Liver (tissue), 9 donors: ENCODE measurements around the gene RARB. TPM values are rescaled to one million over a fixed set of nuclear protein-coding genes. Genes with fewer than 3 reads are reported as not detected.

Source experiments
- DNase-seq: peaks from one replicate; pipeline ENCODE4 v3.0.0-alpha.2; 2017; ENCODE audit warnings: low spot score
- H3K27ac ChIP-seq, 2 donors: one replicate each; pipeline ENCODE4 v1.7.0; 2013; ENCODE audit warnings: inconsistent platforms in 2 of 2, low read length in 2 of 2, control low read depth in 1 of 2, low read depth in 1 of 2, mild to moderate bottlenecking in 1 of 2
- H3K27me3 ChIP-seq, 4 donors: one replicate each; pipeline versions ENCODE4 v1.6.1 to v1.7.0; 2013; ENCODE audit warnings: low read length in 3 of 4, inconsistent platforms in 1 of 4, mild to moderate bottlenecking in 1 of 4, moderate library complexity in 1 of 4; ENCODE audit not compliant: control insufficient read depth in 4 of 4, insufficient read depth in 4 of 4
- H3K36me3 ChIP-seq, 4 donors: one replicate each; pipeline versions ENCODE4 v1.6.1 to v1.7.0; 2013; ENCODE audit warnings: low read length in 3 of 4, mild to moderate bottlenecking in 3 of 4, low read depth in 1 of 4, moderate library complexity in 1 of 4; ENCODE audit not compliant: control insufficient read depth in 4 of 4, insufficient read depth in 3 of 4
- H3K4me1 ChIP-seq, 4 donors: one replicate each; pipeline versions ENCODE4 v1.6.1 to v1.7.0; 2013; ENCODE audit warnings: low read length in 3 of 4, mild to moderate bottlenecking in 3 of 4, moderate library complexity in 1 of 4; ENCODE audit not compliant: control insufficient read depth in 4 of 4, insufficient read depth in 4 of 4
- H3K4me3 ChIP-seq, 3 donors: one replicate each; pipeline versions ENCODE4 v1.6.1 to v1.7.0; 2013; ENCODE audit warnings: low read length in 3 of 3, control low read depth in 1 of 3, low read depth in 1 of 3, mild to moderate bottlenecking in 1 of 3
- H3K9ac ChIP-seq, 2 donors: one replicate each; pipeline ENCODE4 v1.7.0; 2013; ENCODE audit warnings: low read length in 2 of 2, mild to moderate bottlenecking in 2 of 2, moderate library complexity in 2 of 2, control low read depth in 1 of 2, low read depth in 1 of 2
- H3K9me3 ChIP-seq, 4 donors: one replicate each; pipeline versions ENCODE4 v1.6.1 to v1.7.0; 2013; ENCODE audit warnings: low read length in 3 of 4; ENCODE audit not compliant: control insufficient read depth in 4 of 4
- EGR1 ChIP-seq, 2 donors: IDR thresholded peaks; 2 replicates each; pipeline ENCODE4 v1.6.1; 2016 to 2018; ENCODE audit warnings: antibody characterized with exemption in 2 of 2, low read depth in 2 of 2
- FOXA1 ChIP-seq: IDR thresholded peaks from 2 replicates; pipeline ENCODE4 v1.6.1; 2016; ENCODE audit warnings: antibody characterized with exemption
- FOXA2 ChIP-seq: IDR thresholded peaks from 2 replicates; pipeline ENCODE4 v1.6.1; 2016; ENCODE audit warnings: antibody characterized with exemption
- GABPA ChIP-seq, 2 donors: IDR thresholded peaks in 1 of 2; conservative IDR thresholded peaks in 1 of 2; 2 replicates each; pipeline ENCODE4 v1.6.1; 2016; ENCODE audit warnings: antibody characterized with exemption in 2 of 2, mild to moderate bottlenecking in 1 of 2, moderate library complexity in 1 of 2
- HNF4A ChIP-seq, 2 donors: conservative IDR thresholded peaks; 2 replicates each; pipeline ENCODE4 v1.6.1; 2016; ENCODE audit warnings: antibody characterized with exemption in 2 of 2, mild to moderate bottlenecking in 2 of 2
- HNF4G ChIP-seq: IDR thresholded peaks from 2 replicates; pipeline ENCODE4 v1.6.1; 2016; ENCODE audit warnings: antibody characterized with exemption
- JUND ChIP-seq, 2 donors: IDR thresholded peaks; 2 replicates each; pipeline ENCODE4 v1.6.1; 2016; ENCODE audit warnings: antibody characterized with exemption in 2 of 2
- NR2F2 ChIP-seq: IDR thresholded peaks from 2 replicates; pipeline ENCODE4 v1.6.1; 2016; ENCODE audit warnings: antibody characterized with exemption
- RAD21 ChIP-seq, 2 donors: IDR thresholded peaks; 2 replicates each; pipeline ENCODE4 v1.6.1; 2016; ENCODE audit warnings: antibody characterized with exemption in 2 of 2, mild to moderate bottlenecking in 2 of 2
- RXRA ChIP-seq, 2 donors: IDR thresholded peaks; 2 replicates each; pipeline ENCODE4 v1.6.1; 2017 to 2018; ENCODE audit warnings: antibody characterized with exemption in 2 of 2, mild to moderate bottlenecking in 1 of 2
- SP1 ChIP-seq: IDR thresholded peaks from 2 replicates; pipeline ENCODE4 v1.6.1; 2018; ENCODE audit warnings: antibody characterized with exemption, mild to moderate bottlenecking
- TAF1 ChIP-seq: conservative IDR thresholded peaks from 2 replicates; pipeline ENCODE4 v1.6.1; 2016; ENCODE audit warnings: antibody characterized with exemption, mild to moderate bottlenecking
- YY1 ChIP-seq: IDR thresholded peaks from 2 replicates; pipeline ENCODE4 v1.6.1; 2016; ENCODE audit warnings: antibody characterized with exemption, mild to moderate bottlenecking
- WGBS: extraction: QIAGEN DNeasy Blood & Tissue Kit; methylation state at CpG from one replicate; pipeline ENCODE4 v1.1.7; 2013; 5-methylcytosine and 5-hydroxymethylcytosine counted together
- polyA plus RNA-seq, 2 donors: library from polyadenylated mRNA; stranded (reverse) in 1 of 2; unstranded in 1 of 2; fragments of 200-250 nt in 1 of 2; fragments of >200 nt in 1 of 2; fragmentation: Nextera tagmentation in 1 of 2; extraction: Ambion mirVana in 1 of 2; gene quantifications; one replicate each; pipeline versions ENCODE4 v1.2.1 to v1.2.3, GENCODE V29; 2013 to 2015
- total RNA-seq, 2 donors: library from RNA; depleted of rRNA; stranded (reverse); fragments of >200 nt; gene quantifications; one replicate each; pipeline ENCODE4 v1.2.3, GENCODE V29; 2014
- TF ChIP-seq, protein P1 (sequence below): IDR thresholded peaks from 2 replicates; pipeline ENCODE4 v1.6.1; 2016; ENCODE audit warnings: antibody characterized with exemption, mild to moderate bottlenecking
- TF ChIP-seq, protein P2 (sequence below): IDR thresholded peaks from 2 replicates; pipeline ENCODE4 v1.6.1; 2016; ENCODE audit warnings: antibody characterized with exemption
- TF ChIP-seq, protein P3 (sequence below): IDR thresholded peaks from 2 replicates; pipeline ENCODE4 v1.6.1; 2016; ENCODE audit warnings: antibody characterized with exemption
- TF ChIP-seq, protein P4 (sequence below): IDR thresholded peaks from 2 replicates; pipeline ENCODE4 v1.6.1; 2016; ENCODE audit warnings: antibody characterized with exemption
- TF ChIP-seq, protein P5 (sequence below): fragments of 150-350 bp; IDR thresholded peaks from 2 replicates; pipeline ENCODE4 v1.5.1; 2017; ENCODE audit warnings: improper control_type of control experiment, low read depth, low read length; ENCODE audit not compliant: missing input control
- donor health status: healthy.
- donor health status: healthy.
- donor health status: healthy.
- donor health status: healthy.
- donor health status: healthy.

The RARB gene
- total and polyA plus RNA-seq, 4 donors = 2.1 to 3.3 (median 2.3) TPM

DNA sequence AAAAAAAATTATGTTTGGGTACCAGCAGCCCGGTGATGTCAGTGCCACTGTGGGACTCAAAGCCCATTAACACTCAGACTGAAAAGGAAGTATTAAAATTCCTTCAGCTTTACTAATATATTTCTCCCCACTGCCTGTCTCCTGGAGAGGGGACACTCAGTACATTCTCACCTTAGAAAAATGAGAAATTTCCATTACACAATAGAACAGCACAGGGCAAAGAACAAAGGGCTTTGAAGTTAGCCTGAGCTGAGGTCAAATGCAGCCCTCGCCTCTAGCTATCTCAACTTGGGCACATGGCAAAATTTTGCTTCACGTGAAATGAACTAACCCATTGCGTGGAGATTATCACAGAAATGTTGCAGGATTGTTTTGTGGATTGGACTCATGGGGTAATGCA, 80.8 kb downstream of the RARB start:
- TF ChIP-seq, protein P1, sequence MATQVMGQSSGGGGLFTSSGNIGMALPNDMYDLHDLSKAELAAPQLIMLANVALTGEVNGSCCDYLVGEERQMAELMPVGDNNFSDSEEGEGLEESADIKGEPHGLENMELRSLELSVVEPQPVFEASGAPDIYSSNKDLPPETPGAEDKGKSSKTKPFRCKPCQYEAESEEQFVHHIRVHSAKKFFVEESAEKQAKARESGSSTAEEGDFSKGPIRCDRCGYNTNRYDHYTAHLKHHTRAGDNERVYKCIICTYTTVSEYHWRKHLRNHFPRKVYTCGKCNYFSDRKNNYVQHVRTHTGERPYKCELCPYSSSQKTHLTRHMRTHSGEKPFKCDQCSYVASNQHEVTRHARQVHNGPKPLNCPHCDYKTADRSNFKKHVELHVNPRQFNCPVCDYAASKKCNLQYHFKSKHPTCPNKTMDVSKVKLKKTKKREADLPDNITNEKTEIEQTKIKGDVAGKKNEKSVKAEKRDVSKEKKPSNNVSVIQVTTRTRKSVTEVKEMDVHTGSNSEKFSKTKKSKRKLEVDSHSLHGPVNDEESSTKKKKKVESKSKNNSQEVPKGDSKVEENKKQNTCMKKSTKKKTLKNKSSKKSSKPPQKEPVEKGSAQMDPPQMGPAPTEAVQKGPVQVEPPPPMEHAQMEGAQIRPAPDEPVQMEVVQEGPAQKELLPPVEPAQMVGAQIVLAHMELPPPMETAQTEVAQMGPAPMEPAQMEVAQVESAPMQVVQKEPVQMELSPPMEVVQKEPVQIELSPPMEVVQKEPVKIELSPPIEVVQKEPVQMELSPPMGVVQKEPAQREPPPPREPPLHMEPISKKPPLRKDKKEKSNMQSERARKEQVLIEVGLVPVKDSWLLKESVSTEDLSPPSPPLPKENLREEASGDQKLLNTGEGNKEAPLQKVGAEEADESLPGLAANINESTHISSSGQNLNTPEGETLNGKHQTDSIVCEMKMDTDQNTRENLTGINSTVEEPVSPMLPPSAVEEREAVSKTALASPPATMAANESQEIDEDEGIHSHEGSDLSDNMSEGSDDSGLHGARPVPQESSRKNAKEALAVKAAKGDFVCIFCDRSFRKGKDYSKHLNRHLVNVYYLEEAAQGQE = no peak
- TF ChIP-seq JUND (IDR thresholded peaks at IDR 0.05) = no peak
- TF ChIP-seq, protein P2, sequence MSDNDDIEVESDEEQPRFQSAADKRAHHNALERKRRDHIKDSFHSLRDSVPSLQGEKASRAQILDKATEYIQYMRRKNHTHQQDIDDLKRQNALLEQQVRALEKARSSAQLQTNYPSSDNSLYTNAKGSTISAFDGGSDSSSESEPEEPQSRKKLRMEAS = peak; percentile 29
- no peak for TF ChIP-seq YY1
- TF ChIP-seq HNF4A (conservative IDR thresholded peaks at IDR 0.05) = peak in 1 of 2 donors; percentile 73
- TF ChIP-seq NR2F2 = no peak
- TF ChIP-seq, protein P3, sequence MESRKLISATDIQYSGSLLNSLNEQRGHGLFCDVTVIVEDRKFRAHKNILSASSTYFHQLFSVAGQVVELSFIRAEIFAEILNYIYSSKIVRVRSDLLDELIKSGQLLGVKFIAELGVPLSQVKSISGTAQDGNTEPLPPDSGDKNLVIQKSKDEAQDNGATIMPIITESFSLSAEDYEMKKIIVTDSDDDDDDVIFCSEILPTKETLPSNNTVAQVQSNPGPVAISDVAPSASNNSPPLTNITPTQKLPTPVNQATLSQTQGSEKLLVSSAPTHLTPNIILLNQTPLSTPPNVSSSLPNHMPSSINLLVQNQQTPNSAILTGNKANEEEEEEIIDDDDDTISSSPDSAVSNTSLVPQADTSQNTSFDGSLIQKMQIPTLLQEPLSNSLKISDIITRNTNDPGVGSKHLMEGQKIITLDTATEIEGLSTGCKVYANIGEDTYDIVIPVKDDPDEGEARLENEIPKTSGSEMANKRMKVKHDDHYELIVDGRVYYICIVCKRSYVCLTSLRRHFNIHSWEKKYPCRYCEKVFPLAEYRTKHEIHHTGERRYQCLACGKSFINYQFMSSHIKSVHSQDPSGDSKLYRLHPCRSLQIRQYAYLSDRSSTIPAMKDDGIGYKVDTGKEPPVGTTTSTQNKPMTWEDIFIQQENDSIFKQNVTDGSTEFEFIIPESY = no peak
- TF ChIP-seq RXRA (IDR thresholded peaks at IDR 0.05) = peak in 1 of 2 donors; percentile 78
- TF ChIP-seq, protein P4, sequence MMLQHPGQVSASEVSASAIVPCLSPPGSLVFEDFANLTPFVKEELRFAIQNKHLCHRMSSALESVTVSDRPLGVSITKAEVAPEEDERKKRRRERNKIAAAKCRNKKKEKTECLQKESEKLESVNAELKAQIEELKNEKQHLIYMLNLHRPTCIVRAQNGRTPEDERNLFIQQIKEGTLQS = no peak
- TF ChIP-seq, protein P5, sequence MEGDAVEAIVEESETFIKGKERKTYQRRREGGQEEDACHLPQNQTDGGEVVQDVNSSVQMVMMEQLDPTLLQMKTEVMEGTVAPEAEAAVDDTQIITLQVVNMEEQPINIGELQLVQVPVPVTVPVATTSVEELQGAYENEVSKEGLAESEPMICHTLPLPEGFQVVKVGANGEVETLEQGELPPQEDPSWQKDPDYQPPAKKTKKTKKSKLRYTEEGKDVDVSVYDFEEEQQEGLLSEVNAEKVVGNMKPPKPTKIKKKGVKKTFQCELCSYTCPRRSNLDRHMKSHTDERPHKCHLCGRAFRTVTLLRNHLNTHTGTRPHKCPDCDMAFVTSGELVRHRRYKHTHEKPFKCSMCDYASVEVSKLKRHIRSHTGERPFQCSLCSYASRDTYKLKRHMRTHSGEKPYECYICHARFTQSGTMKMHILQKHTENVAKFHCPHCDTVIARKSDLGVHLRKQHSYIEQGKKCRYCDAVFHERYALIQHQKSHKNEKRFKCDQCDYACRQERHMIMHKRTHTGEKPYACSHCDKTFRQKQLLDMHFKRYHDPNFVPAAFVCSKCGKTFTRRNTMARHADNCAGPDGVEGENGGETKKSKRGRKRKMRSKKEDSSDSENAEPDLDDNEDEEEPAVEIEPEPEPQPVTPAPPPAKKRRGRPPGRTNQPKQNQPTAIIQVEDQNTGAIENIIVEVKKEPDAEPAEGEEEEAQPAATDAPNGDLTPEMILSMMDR = no peak
- TF ChIP-seq FOXA1 = no peak
- no peak for TF ChIP-seq FOXA2
- no peak for TF ChIP-seq SP1
- peak in 1 of 2 donors; percentile 15 for TF ChIP-seq RAD21 (IDR thresholded peaks at IDR 0.05)
- TF ChIP-seq TAF1 = no peak
- no peak for TF ChIP-seq GABPA (IDR thresholded peaks at IDR 0.05 in 1 of 2, conservative IDR thresholded peaks at IDR 0.05 in 1 of 2)
- TF ChIP-seq EGR1 (IDR thresholded peaks at IDR 0.05; ENCODE audit: low read depth in 2 of 2) = no peak
- no peak for TF ChIP-seq HNF4G
- Histone ChIP-seq H3K4me1 (peaks cover 0 to 3% (median 0%) of the 10 kb centered on the region in 4 donors), H3K27me3 (no peaks in the 10 kb centered on the region), H3K36me3 (no peaks in the 10 kb centered on the region), H3K9ac (no peak overlapping the region), H3K4me3 (no peak overlapping the region), H3K27ac (no peak overlapping the region), H3K9me3 (no peaks in the 10 kb centered on the region)
- 65% methylated on average over 4 of the region's 4 CpGs for WGBS
- no peak for DNase-seq
